ENCODE results near the gene TBRG1.

The TBRG1 gene

GRCh38 chr11:124658986-124659385 lies 36.3 kb downstream of the TBRG1 start:
- no peak for FAIRE-seq
- no peak for DNase-seq (ENCODE audit: low spot score)

GRCh38 chr11:124661553-124661952 lies 38.9 kb downstream of the TBRG1 start:
- DNase-seq (ENCODE audit: low spot score) = no peak
- FAIRE-seq = no peak

- FAIRE-seq = no peak
- DNase-seq (ENCODE audit: low spot score) = no peak
These were observed 39.4 kb downstream of the TBRG1 start for GRCh38 chr11:124662106-124662505.

GRCh38 chr11:124663861-124664260 lies 41.2 kb downstream of the TBRG1 start:
- no peak for DNase-seq (ENCODE audit: low spot score)
- no peak for FAIRE-seq

- DNase-seq (ENCODE audit: low spot score) = no peak
- no peak for FAIRE-seq
These were observed 44.9 kb downstream of the TBRG1 start for GRCh38 chr11:124667601-124668000.

- FAIRE-seq (no peak), DNase-seq (ENCODE audit: low spot score) (peak; percentile 49)
These were observed 46.5 kb downstream of the TBRG1 start for GRCh38 chr11:124669193-124669592.

- DNase-seq (ENCODE audit: low spot score) = no peak
- no peak for FAIRE-seq
These were observed 48.1 kb downstream of the TBRG1 start for GRCh38 chr11:124670732-124671131.

GRCh38 chr11:124672536-124673215 lies 50.0 kb downstream of the TBRG1 start:
- no peak for FAIRE-seq
- no peak for DNase-seq (ENCODE audit: low spot score)

GRCh38 chr11:124673333-124674167 lies 50.9 kb downstream of the TBRG1 start, which contains the start of the genes SIAE and SPA17:
Gene SIAE (minus strand): TSS chr11:124673739. CDS start chr11:124673708, 31 bp downstream.
Gene SPA17 (plus strand): TSS chr11:124673904. CDS start chr11:124675265, 1,361 bp downstream.
- peak; percentile 84 for DNase-seq (ENCODE audit: low spot score)
- peak; percentile 49 for FAIRE-seq

- no peak for DNase-seq (ENCODE audit: low spot score)
- FAIRE-seq = no peak
These were observed 51.5 kb downstream of the TBRG1 start for GRCh38 chr11:124674168-124674517.

- no peak for FAIRE-seq
These were observed 51.9 kb downstream of the TBRG1 start for GRCh38 chr11:124674571-124674970.

GRCh38 chr11:124676386-124676785 lies 53.7 kb downstream of the TBRG1 start:
- FAIRE-seq (no peak), DNase-seq (ENCODE audit: low spot score) (no peak)

More at GRCh38 chr11:124674571-124674970, 51.9 kb downstream of the TBRG1 start:
- no peak for DNase-seq (ENCODE audit: low spot score)

- DNase-seq (ENCODE audit: low spot score) (no peak), FAIRE-seq (no peak)
These were observed 55.8 kb downstream of the TBRG1 start for GRCh38 chr11:124678416-124678815.

GRCh38 chr11:124681421-124681820 lies 58.8 kb downstream of the TBRG1 start:
- FAIRE-seq (peak; percentile 51), DNase-seq (ENCODE audit: low spot score) (no peak)

GRCh38 chr11:124682443-124682842 lies 59.8 kb downstream of the TBRG1 start:
- DNase-seq (ENCODE audit: low spot score) (no peak), FAIRE-seq (no peak)

Data from RCC 7860 (cell line).